CD4-positive, alpha-beta T cell (primary cell): ENCODE results near the gene RBSN. TPM values are rescaled to one million over a fixed set of nuclear protein-coding genes. Genes with fewer than 3 reads are reported as not detected.

Experiments used
- ATAC-seq: fragments of 200-7000 bp; cut with Tn5 transposase; one replicate; pipeline ENCODE4 v1.10.0; 2022; ENCODE audit warnings: mild to moderate bottlenecking; ENCODE audit not compliant: poor library complexity
- CTCF ChIA-PET: fragments of 350-600 bp; sonication (Branson Sonifier 250); formaldehyde crosslinking; loops from one replicate; lab custom pipeline; 2021; ENCODE audit warnings: antibody characterized with exemption, inconsistent platforms; lab: Charles Lee
- POLR2A ChIA-PET: fragments of 350-600 bp; sonication (Branson Sonifier 250); formaldehyde crosslinking; loops from one replicate; lab custom pipeline; 2021; ENCODE audit warnings: antibody characterized with exemption, inconsistent platforms; lab: Charles Lee
- DNase-seq, 14 experiments: peaks; one replicate each; pipeline ENCODE4 v3.0.0-alpha.2; 2013 to 2020; ENCODE audit warnings: mixed read lengths in 2 of 14
- H3K27ac ChIP-seq, 2 donors: one replicate each; pipeline versions ENCODE4 v1.5.1 to v1.7.0; 2013; ENCODE audit warnings: low read length in 2 of 2, low read depth in 1 of 2, mild to moderate bottlenecking in 1 of 2
- H3K27me3 ChIP-seq, 2 experiments: 1 replicate in 1 of 2; 2 replicates in 1 of 2; pipeline versions ENCODE4 v1.6.1 to v1.7.0; 2013; ENCODE audit warnings: low read length in 2 of 2, control low read depth in 1 of 2, mild to moderate bottlenecking in 1 of 2, moderate library complexity in 1 of 2; ENCODE audit not compliant: insufficient read depth in 2 of 2, control insufficient read depth in 1 of 2
- H3K36me3 ChIP-seq: one replicate; pipeline ENCODE4 v1.6.1; 2013; ENCODE audit warnings: low read length, control low read depth; ENCODE audit not compliant: insufficient read depth
- H3K4me1 ChIP-seq: one replicate; pipeline ENCODE4 v1.6.1; 2013; ENCODE audit warnings: low read length, control low read depth; ENCODE audit not compliant: insufficient read depth
- H3K4me3 ChIP-seq: one replicate; pipeline ENCODE4 v1.5.1; 2013; ENCODE audit warnings: mild to moderate bottlenecking, low read length, moderate library complexity
- H3K9me3 ChIP-seq, 2 experiments: 1 replicate in 1 of 2; 2 replicates in 1 of 2; pipeline versions ENCODE4 v1.6.1 to v1.7.0; 2013; ENCODE audit warnings: low read length in 2 of 2, mild to moderate bottlenecking in 2 of 2, control low read depth in 1 of 2, moderate library complexity in 1 of 2; ENCODE audit not compliant: control insufficient read depth in 1 of 2, insufficient read depth in 1 of 2
- H3K27ac Mint-ChIP-seq: one replicate; pipeline ENCODE4 v1.8.0; 2020; ENCODE audit warnings: mixed read lengths
- H3K27me3 Mint-ChIP-seq: one replicate; pipeline ENCODE4 v1.8.0; 2021; ENCODE audit warnings: mixed read lengths
- H3K36me3 Mint-ChIP-seq: one replicate; pipeline ENCODE4 v1.8.0; 2021; ENCODE audit warnings: low read depth, mixed read lengths
- H3K4me1 Mint-ChIP-seq: one replicate; pipeline ENCODE4 v1.8.0; 2021; ENCODE audit warnings: low read depth, mixed read lengths
- H3K4me3 Mint-ChIP-seq: one replicate; pipeline ENCODE4 v1.8.0; 2020; ENCODE audit warnings: mild to moderate bottlenecking, mixed read lengths
- H3K9me3 Mint-ChIP-seq: one replicate; pipeline ENCODE4 v1.8.0; 2020; ENCODE audit warnings: mixed read lengths
- intact Hi-C, 2 experiments: fragments of 100-400 bp; cut with DNase I in 1 of 2; cut with micrococcal nuclease in 1 of 2; formaldehyde crosslinking; loops; one replicate each; pipeline versions ENCODE4 v1.15.1 to v1.9.0; 2023 to 2025; cut with DNase I, micrococcal nuclease
- total RNA-seq, 174 experiments: library from RNA in 2 of 174; stranded (reverse) in 2 of 174; gene quantifications; one replicate each; pipeline ENCODE4 v1.2.3 and lab custom pipeline; 2021 to 2026
- TF ChIP-seq, protein P1 (sequence below): fragments of 200-600 bp; IDR thresholded peaks from one replicate; pipeline ENCODE4 v1.8.0; 2022; ENCODE audit warnings: antibody characterized with exemption, mild to moderate bottlenecking

RBSN gene
- total RNA-seq, 2 experiments from 2014 or later = 57.2 to 57.9 TPM

DNA sequence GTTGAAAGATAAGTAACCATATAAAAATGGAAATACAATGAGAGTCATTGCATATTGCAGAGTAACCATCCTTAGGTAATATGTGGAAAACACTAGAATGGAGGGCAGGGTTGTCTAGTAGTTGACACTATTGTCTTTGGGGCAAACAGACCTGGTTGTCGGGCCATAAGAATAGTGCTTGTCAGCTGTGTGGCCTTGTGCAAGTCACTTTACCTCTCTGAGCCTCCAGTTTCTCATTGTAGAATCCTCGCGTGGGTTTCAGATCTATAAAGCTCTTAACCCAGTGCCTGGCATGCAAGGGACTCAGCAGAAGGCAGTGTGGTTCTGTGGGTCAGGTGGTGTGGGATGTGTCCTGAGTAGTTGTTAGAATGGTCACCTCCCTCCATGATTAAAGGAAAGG is 65.8 kb downstream of the RBSN start:
- no peak overlapping the region for H3K27ac Mint-ChIP-seq
- CTCF ChIA-PET = no interaction called here

DNA sequence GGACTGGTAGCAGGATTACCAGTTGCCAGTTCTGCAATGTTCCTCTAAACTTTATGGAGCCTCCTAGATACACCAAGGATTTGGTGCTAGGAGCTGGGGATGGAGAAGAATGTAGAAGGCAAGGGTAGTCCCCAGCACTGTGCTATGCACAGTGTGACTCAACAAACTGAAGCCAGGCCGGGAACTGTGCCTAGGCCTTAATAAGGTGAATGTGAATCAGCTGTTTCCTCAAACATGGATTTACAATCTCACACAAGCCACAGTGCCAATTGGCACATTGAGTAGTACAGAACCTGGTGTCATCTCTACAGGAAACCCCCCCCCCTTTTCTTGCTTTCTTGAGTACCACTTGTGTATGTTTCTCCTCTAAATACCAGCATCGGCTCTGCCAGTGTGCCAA is 66.3 kb downstream of the RBSN start:
- Mint-ChIP-seq H3K27ac (no peak overlapping the region), H3K27me3 (no peaks in the 10 kb centered on the region), H3K4me3 (no peak overlapping the region), H3K36me3 (peaks cover 94% of the 10 kb centered on the region), H3K4me1 (no peaks in the 10 kb centered on the region), H3K9me3 (no peaks in the 10 kb centered on the region)
- no peak for DNase-seq
- Histone ChIP-seq H3K27ac (no peak overlapping the region), H3K27me3 (no peaks in the 10 kb centered on the region), H3K9me3 (no peaks in the 10 kb centered on the region), H3K36me3 (peaks cover 92% of the 10 kb centered on the region), H3K4me1 (no peaks in the 10 kb centered on the region), H3K4me3 (no peak overlapping the region)
- TF ChIP-seq, protein P1, sequence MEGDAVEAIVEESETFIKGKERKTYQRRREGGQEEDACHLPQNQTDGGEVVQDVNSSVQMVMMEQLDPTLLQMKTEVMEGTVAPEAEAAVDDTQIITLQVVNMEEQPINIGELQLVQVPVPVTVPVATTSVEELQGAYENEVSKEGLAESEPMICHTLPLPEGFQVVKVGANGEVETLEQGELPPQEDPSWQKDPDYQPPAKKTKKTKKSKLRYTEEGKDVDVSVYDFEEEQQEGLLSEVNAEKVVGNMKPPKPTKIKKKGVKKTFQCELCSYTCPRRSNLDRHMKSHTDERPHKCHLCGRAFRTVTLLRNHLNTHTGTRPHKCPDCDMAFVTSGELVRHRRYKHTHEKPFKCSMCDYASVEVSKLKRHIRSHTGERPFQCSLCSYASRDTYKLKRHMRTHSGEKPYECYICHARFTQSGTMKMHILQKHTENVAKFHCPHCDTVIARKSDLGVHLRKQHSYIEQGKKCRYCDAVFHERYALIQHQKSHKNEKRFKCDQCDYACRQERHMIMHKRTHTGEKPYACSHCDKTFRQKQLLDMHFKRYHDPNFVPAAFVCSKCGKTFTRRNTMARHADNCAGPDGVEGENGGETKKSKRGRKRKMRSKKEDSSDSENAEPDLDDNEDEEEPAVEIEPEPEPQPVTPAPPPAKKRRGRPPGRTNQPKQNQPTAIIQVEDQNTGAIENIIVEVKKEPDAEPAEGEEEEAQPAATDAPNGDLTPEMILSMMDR = no peak
- intact Hi-C loops = no loop called here
- CTCF ChIA-PET = no interaction called here
- POLR2A ChIA-PET = no interaction called here
- no peak for ATAC-seq

More for the DNA sequence above, 65.8 kb downstream of the RBSN start:
- Mint-ChIP-seq H3K9me3 (no peaks in the 10 kb centered on the region), H3K27me3 (no peaks in the 10 kb centered on the region), H3K4me3 (no peak overlapping the region), H3K36me3 (peaks cover 94% of the 10 kb centered on the region), H3K4me1 (no peaks in the 10 kb centered on the region)
- no peak overlapping the region for H3K27ac ChIP-seq
- no peaks in the 10 kb centered on the region for H3K27me3 ChIP-seq
- TF ChIP-seq, protein P1 = no peak
- no peak overlapping the region for H3K4me3 ChIP-seq
- H3K36me3 ChIP-seq = peaks cover 93% of the 10 kb centered on the region
- DNase-seq = no peak
- ATAC-seq = no peak
- no peaks in the 10 kb centered on the region for H3K9me3 ChIP-seq
- POLR2A ChIA-PET = no interaction called here
- intact Hi-C loops = no loop called here
- H3K4me1 ChIP-seq = no peaks in the 10 kb centered on the region

DNA sequence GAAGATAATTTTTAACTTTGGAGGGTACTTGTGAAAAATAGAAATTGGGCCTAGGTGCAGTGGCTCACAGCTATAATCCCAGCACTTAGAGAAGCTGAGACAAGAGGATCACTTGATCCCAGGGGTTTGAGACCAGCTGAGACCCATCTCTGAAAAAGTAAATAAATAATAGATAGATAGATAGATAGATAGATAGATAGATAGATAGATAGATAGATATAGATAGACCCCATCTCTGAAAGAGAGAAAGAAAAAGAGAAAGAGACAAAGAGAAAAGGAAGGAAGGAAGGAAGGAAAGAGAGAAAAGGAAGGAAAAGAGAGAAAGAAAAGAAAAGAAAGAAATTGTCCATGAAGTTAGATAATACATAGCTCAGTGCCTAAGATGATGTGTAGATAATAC is 69.3 kb downstream of the RBSN start:
- peaks cover 94% of the 10 kb centered on the region for H3K36me3 Mint-ChIP-seq
- no peak for ATAC-seq

More for the DNA sequence above, 69.3 kb downstream of the RBSN start:
- no peaks in the 10 kb centered on the region for H3K27me3 Mint-ChIP-seq
- no peaks in the 10 kb centered on the region for H3K9me3 Mint-ChIP-seq
- intact Hi-C loops = no loop called here
- Histone ChIP-seq H3K4me3 (no peak overlapping the region), H3K4me1 (no peaks in the 10 kb centered on the region), H3K27ac (no peak overlapping the region), H3K9me3 (no peaks in the 10 kb centered on the region), H3K27me3 (no peaks in the 10 kb centered on the region), H3K36me3 (peaks cover 90% of the 10 kb centered on the region)
- DNase-seq = no peak
- TF ChIP-seq, protein P1 = no peak
- peak overlapping the region; percentile 54 for H3K27ac Mint-ChIP-seq
- POLR2A ChIA-PET = no interaction called here
- CTCF ChIA-PET = interaction anchor here (0.7 kb wide), 1 partner anchor 161 kb away, joined by 3 read pairs; no protein-coding TSS in a partner anchor
- no peak overlapping the region for H3K4me3 Mint-ChIP-seq
- H3K4me1 Mint-ChIP-seq = no peaks in the 10 kb centered on the region
